ENCODE measurements around the gene DNAJC11. TPM values are rescaled to one million over a fixed set of nuclear protein-coding genes. Genes with fewer than 3 reads are reported as not detected.

Gene DNAJC11
- total RNA-seq, 1 donor from 2014 or later, result 24.5 TPM

DNA sequence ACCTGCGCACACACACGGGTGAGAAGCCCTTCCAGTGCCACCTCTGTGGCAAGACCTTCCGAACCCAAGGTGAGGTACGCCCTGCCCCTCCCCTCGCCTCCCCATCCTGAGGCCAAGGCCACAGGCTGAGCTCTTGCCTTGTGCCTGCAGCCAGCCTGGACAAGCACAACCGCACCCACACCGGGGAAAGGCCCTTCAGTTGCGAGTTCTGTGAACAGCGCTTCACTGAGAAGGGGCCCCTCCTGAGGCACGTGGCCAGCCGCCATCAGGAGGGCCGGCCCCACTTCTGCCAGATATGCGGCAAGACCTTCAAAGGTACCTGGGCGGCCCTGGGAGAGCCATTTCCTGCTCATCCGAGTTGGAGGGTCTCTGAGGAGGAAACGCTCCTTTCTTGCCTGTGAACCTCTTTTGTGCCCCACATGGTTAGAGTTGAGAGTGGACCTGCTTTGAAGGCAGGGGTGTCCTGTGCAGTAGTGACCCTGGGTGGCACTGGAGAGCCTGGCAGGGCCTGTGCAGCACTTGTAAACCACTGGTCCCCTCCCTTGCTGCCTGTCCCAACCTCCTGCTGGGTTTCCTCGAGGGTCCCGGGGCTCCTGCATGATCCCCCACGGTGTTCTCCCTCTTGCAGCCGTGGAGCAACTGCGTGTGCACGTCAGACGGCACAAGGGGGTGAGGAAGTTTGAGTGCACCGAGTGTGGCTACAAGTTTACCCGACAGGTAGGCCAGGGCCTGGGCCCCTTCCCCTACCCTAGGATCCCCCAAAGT, 113.3 kb downstream of the DNAJC11 start:
- FAIRE-seq (no peak), DNase-seq (ENCODE audit: low spot score in 2 of 2) (no peak)

DNA sequence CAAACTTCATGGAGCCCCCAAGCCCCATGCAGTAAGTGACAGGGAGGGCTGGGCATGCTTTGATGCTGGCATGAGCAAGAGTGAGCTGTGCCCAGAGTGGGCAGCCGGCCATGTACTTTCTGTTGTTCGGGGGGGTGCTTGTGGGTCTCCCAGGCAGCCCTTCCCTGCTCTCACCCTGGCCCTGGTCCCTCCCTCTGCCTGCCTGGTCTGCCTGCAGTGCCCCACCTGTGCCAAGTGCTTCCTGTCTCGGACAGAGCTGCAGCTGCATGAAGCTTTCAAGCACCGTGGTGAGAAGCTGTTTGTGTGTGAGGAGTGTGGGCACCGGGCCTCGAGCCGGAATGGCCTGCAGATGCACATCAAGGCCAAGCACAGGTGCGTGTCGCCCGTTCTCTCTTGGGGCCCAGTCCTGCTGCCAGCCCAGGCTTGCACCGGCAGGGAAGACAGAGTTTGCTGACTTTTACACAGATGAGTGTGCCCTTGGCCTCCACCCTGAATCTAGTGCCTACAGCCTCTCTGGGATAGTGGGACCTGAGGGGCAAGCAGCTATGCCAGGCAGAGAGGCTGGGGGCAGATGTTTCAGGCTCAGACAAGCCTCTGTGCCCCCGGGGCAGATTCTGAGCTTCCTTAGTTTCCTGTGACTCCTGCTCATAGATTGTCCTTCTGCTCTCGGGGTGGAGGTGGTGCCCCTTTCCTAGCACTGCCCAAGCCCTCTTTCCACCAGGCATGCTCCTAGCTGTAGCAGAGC, 114.2 kb downstream of the DNAJC11 start:
- DNase-seq (ENCODE audit: low spot score in 2 of 2) (no peak), FAIRE-seq (no peak)

DNA sequence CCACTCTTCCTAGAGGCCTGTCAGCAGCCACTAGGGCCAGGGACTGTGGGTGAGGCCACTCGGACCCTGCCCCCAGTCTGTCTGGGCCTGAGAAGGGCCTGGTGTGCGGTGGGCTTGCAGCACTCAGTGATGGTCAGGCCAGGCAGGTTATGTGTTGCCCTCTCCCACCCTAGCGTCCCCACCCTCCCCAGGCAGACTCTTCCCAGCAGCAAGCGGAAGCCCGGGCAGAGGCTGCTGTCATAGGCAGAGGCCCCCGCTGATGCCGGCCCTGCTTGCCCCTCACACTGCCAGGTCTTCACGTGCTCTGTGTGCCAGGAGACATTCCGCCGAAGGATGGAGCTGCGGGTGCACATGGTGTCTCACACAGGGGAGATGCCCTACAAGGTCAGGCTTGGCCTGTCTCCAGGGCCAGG, 115.2 kb downstream of the DNAJC11 start:
- no peak for FAIRE-seq
- DNase-seq (ENCODE audit: low spot score in 2 of 2), result no peak

DNA sequence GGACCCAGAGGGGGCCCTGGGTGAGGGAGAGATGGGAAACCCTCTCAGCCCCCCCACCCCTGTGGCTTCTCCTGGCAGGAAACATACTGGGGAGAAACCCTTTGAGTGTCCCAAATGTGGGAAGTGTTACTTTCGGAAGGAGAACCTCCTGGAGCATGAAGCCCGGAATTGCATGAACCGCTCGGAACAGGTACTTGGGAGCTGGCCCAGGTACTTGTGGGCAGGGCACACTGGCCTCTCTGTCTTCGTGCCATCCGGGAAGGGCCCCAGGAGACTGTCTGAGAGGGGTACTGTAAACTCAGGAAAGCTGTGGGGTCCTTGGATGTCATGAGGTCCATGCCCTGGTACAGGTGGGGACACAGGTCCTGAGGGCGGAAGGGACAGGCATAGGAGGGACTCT, 115.8 kb downstream of the DNAJC11 start:
- DNase-seq (ENCODE audit: low spot score in 2 of 2), result no peak
- FAIRE-seq, result no peak

DNA sequence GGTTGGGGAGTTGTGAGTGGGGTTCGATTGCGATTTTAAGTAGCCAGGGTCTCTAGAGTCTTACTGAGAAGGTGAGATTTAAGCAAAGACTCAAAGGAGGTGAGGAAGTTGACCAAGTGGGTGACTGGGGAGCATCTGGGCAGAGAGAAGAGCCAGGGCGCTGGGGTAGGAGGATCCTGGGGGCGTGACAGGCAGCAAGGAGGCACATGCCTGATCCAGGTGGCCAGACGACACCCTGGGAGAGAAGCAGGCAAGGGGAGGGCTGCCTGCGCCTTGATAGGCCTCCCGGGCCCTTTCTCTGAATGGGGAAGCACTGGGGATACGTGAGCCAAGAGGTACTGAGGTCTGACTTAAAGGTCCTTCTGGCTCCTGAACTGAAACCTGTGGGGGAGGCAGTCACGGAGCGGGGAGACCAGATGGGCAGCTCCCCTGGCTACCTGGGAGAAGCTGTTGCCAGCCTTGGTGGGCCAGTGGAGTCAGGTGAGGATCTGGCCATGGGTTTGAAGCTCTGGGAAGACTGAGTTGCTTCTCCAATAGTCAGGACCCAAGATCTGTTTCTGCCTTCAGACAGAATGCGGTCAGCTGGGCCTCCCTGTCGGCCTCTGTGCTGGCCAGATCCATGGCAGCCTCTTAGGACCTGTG, 116.4 kb downstream of the DNAJC11 start:
- FAIRE-seq, result no peak
- DNase-seq (ENCODE audit: low spot score in 2 of 2), result no peak

Other genes with a start within 250 kb of the DNAJC11 start
- 9.0 TPM for gene TNFRSF25, start 235.6 kb downstream of the DNAJC11 start, total RNA-seq
- 24.9 TPM for gene PLEKHG5, start 210.1 kb downstream of the DNAJC11 start, total RNA-seq
- gene NOL9, start 147.3 kb downstream of the DNAJC11 start, total RNA-seq, result 35.9 TPM
- gene TAS1R1, start 146.5 kb downstream of the DNAJC11 start, total RNA-seq, result not detected
- 11.4 TPM for gene ZBTB48, start 121.8 kb downstream of the DNAJC11 start, total RNA-seq
- gene KLHL21, start 98.9 kb downstream of the DNAJC11 start, total RNA-seq, result 8.2 TPM
- gene PHF13, start 88.1 kb downstream of the DNAJC11 start, total RNA-seq, result 14.3 TPM
- 22.8 TPM for gene THAP3, start 76.9 kb downstream of the DNAJC11 start, total RNA-seq
- gene CAMTA1, start 83.6 kb upstream of the DNAJC11 start, total RNA-seq, result 127 TPM

Measured in frontal cortex (tissue), 4 donors.